Activated CD4-positive, alpha-beta T cell treated with anti-CD3 and anti-CD28 coated beads for 36 hours (primary cell): ENCODE data around the gene CYP19A1. TPM values are rescaled to one million over a fixed set of nuclear protein-coding genes. Genes with fewer than 3 reads are reported as not detected.
"Not testable (repeated sequence)": the region's sequence is repeated elsewhere in the genome, so short reads cannot be mapped to it uniquely, and the experiment has no call there.

Experiments
- ATAC-seq: fragments of 200-7000 bp; cut with Tn5 transposase; one replicate; pipeline ENCODE4 v1.10.0; 2021; ENCODE audit warnings: mild to moderate bottlenecking, moderate library complexity
- CTCF ChIA-PET: fragments of 350-600 bp; sonication (Branson Sonifier 250); formaldehyde crosslinking; loops from one replicate; lab custom pipeline; 2021; ENCODE audit warnings: antibody characterized with exemption; lab: Charles Lee
- POLR2A ChIA-PET: fragments of 350-600 bp; sonication (Branson Sonifier 250); formaldehyde crosslinking; loops from one replicate; lab custom pipeline; 2021; ENCODE audit warnings: antibody characterized with exemption, inconsistent platforms; lab: Charles Lee
- DNase-seq: peaks from one replicate; pipeline ENCODE4 v3.0.0-alpha.2; 2020
- H3K27ac Mint-ChIP-seq: one replicate; pipeline ENCODE4 v1.8.0; 2021; ENCODE audit warnings: mixed read lengths
- H3K27me3 Mint-ChIP-seq: one replicate; pipeline ENCODE4 v1.8.0; 2021; ENCODE audit warnings: mixed read lengths
- H3K36me3 Mint-ChIP-seq: one replicate; pipeline ENCODE4 v1.8.0; 2021; ENCODE audit warnings: low read depth, mixed read lengths
- H3K4me1 Mint-ChIP-seq: one replicate; pipeline ENCODE4 v1.8.0; 2021; ENCODE audit warnings: mixed read lengths
- H3K4me3 Mint-ChIP-seq: one replicate; pipeline ENCODE4 v1.8.0; 2021; ENCODE audit warnings: mild to moderate bottlenecking, moderate library complexity, mixed read lengths
- H3K9me3 Mint-ChIP-seq: one replicate; pipeline ENCODE4 v1.8.0; 2021; ENCODE audit warnings: low read depth, mixed read lengths
- intact Hi-C, 2 experiments: fragments of 100-400 bp; cut with DNase I in 1 of 2; cut with micrococcal nuclease in 1 of 2; formaldehyde crosslinking; loops; one replicate each; pipeline versions ENCODE4 v1.14.2 to v1.15.1; 2022 to 2024; cut with DNase I, micrococcal nuclease
- total RNA-seq, 2 experiments: library from RNA; stranded (reverse); gene quantifications; one replicate each; pipeline ENCODE4 v1.2.3, GENCODE V29; 2021

Gene CYP19A1
- total RNA-seq, 2 experiments from 2014 or later, result not detected

DNA sequence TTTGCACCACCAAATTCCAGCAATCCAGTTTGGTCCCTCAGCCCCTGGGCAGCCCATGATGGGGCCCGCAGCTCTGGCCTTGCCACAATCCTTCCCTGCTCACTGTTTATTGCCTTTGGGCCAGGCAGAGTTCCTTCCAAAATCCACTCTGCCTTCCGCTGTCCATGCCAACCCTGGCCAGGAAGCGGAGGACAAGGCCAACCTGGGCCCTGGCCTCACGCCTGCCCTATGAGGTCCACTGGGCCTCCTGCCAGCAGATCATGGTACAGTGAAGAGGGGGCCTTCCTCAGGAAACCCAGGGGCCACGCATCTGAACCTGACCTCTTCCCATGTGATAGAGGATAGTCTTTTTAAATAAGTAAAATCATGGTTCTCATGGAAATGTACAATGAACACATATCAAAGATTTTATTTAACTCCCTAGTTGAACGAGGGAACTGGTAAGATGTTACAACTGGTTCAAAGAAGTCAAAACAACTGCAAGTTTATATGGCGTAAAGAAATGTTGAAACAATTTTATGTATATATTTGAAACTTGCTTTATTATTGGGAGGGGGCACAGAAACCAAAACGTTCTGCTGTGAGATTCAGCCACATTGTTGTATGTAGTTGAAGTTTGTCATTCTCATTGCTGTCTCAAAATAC lies 147.8 kb downstream of the CYP19A1 start:
- POLR2A ChIA-PET, result no interaction called here
- Mint-ChIP-seq H3K36me3 (no peaks in the 10 kb centered on the region), H3K4me3 (no peak overlapping the region), H3K4me1 (no peaks in the 10 kb centered on the region), H3K27ac (no peak overlapping the region), H3K9me3 (no peaks in the 10 kb centered on the region), H3K27me3 (peaks cover 27% of the 10 kb centered on the region)
- DNase-seq (no peak), ATAC-seq (no peak)
- CTCF ChIA-PET, result interaction anchor here (0.6 to 3.2 kb wide), 3 partner anchors 9 to 192 kb away, joined by 3 to 52 read pairs (median 3); no protein-coding TSS in a partner anchor
- intact Hi-C loops, result no loop called here

DNA sequence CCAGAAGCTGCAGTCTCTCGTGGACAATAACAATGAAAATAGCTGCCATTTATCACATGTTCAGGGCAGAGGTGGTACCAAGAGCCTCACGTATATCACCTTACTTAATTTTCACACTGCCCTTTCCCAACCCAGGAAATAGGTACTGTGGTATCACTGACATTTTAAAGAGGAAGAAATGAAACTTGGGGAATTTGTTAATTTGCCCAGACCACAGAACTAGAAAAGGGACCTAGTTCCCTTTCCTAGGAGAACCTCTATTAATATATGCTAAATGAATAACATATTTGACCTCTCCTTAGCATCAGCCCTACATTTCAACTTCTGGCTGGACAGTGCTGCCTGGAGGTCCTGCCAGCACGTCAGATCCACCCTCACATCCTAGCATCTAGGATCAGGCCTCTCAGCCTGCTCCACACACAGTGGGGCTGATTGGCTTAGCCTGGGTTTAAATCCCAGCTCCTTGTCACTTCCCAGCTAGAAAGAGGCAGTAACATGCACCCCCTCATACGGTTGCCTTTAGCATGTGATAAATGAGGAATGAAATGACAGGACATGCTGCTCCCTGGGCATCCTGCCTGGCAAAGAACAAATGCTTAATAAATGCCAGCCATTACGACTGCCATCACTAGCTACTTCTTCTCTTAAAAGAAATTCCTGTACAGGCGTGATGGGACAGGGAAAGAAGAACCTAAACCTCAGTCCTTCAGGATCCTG lies 148.6 kb downstream of the CYP19A1 start:
- no peak for ATAC-seq
- ChIA-PET POLR2A (no interaction called here), CTCF (interaction anchor here (0.6 to 1.2 kb wide), 3 partner anchors 10 to 192 kb away, joined by 3 to 6 read pairs (median 3); no protein-coding TSS in a partner anchor)
- Mint-ChIP-seq H3K4me3 (no peak overlapping the region), H3K4me1 (no peaks in the 10 kb centered on the region), H3K27me3 (peaks cover 29% of the 10 kb centered on the region), H3K27ac (no peak overlapping the region), H3K9me3 (no peaks in the 10 kb centered on the region), H3K36me3 (no peaks in the 10 kb centered on the region)
- no peak for DNase-seq
- intact Hi-C loops, result no loop called here

DNA sequence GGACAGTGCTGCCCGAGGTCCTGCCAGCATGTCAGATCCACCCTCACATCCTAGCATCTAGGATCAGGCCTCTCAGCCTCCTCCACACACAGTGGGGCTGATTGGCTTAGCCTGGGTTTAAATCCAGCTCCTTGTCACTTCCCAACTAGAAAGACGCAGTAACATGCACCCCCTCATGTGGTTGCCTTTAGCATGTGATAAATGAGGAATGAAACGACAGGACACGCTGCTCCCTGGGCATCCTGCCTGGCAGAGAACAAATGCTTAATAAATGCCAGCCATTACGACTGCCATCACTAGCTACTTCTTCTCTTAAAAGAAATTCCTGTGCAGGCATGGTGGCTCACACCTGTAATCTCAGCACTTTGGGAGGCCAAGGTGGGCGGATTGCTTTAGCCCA lies 149.6 kb downstream of the CYP19A1 start:
- ATAC-seq, H3K36me3 Mint-ChIP-seq, H3K27ac Mint-ChIP-seq, DNase-seq, H3K4me1 Mint-ChIP-seq, POLR2A ChIA-PET, H3K4me3 Mint-ChIP-seq, intact Hi-C loops, H3K9me3 Mint-ChIP-seq: not testable (repeated sequence)
- CTCF ChIA-PET, result interaction anchor here (1.0 to 1.2 kb wide), 2 partner anchors 20 to 25 kb away, joined by 3 to 6 read pairs; no protein-coding TSS in a partner anchor
- H3K27me3 Mint-ChIP-seq, result peaks cover 23% of the 10 kb centered on the region

DNA sequence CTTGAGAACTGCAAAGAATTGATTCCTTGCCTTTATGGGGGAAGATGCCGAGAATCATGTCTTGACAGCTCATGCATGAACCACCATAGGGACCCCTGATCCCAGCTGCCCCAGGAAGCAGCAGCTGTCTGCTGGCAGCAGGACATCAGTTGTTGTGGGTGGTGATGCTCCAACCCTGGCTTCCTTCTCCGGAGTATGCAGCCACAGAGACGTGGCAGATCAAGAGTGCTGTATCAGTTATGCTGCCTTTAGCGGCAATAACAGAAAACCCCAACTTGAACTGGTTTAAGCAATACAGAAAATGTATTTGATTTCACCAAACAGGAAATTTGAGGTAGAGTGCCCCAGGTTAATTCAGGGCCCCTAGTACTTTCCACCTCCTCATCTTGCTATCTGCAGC lies 151.5 kb downstream of the CYP19A1 start:
- Mint-ChIP-seq H3K27ac (no peak overlapping the region), H3K9me3 (no peaks in the 10 kb centered on the region), H3K4me1 (no peaks in the 10 kb centered on the region), H3K36me3 (no peaks in the 10 kb centered on the region), H3K4me3 (no peak overlapping the region), H3K27me3 (peaks cover 14% of the 10 kb centered on the region)
- ATAC-seq (no peak), DNase-seq (no peak)
- POLR2A ChIA-PET, result no interaction called here
- intact Hi-C loops, result no loop called here
- CTCF ChIA-PET, result no interaction called here

DNA sequence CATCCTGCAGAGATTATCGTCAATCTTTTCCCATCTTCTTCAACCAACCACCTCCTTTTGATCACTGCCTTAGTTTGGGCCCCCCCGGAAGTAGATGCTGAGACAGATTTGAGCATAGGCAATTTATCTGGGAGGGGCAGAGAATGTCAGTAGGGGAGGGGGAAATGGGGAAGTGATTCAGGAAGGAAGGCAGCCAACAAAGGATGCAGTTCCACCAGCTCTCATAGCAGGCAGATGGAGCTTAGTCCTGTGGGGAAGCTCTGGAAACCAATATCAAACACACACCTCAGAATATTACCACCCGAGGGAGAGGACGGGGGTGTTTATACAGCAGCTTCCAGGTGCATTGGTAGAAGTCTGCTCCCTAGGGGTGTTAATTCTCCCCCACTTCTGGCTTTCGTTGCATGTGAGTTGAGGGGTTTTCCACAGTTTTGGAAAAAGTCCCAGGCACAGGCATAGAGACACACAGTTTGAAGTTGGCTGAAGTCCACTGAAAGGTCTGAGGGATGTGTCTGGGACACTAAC lies 152.2 kb downstream of the CYP19A1 start:
- CTCF ChIA-PET, result interaction anchor here (0.9 kb wide), 1 partner anchor 10 kb away, joined by 3 read pairs; no protein-coding TSS in a partner anchor
- no peaks in the 10 kb centered on the region for H3K9me3 Mint-ChIP-seq
- H3K4me3 Mint-ChIP-seq, result no peak overlapping the region
- H3K27me3 Mint-ChIP-seq, result peaks cover 11% of the 10 kb centered on the region
- POLR2A ChIA-PET, result no interaction called here
- H3K36me3 Mint-ChIP-seq, result no peaks in the 10 kb centered on the region
- H3K27ac Mint-ChIP-seq, result no peak overlapping the region
- no peaks in the 10 kb centered on the region for H3K4me1 Mint-ChIP-seq
- ATAC-seq (no peak), DNase-seq (no peak)
- intact Hi-C loops, result no loop called here

DNA sequence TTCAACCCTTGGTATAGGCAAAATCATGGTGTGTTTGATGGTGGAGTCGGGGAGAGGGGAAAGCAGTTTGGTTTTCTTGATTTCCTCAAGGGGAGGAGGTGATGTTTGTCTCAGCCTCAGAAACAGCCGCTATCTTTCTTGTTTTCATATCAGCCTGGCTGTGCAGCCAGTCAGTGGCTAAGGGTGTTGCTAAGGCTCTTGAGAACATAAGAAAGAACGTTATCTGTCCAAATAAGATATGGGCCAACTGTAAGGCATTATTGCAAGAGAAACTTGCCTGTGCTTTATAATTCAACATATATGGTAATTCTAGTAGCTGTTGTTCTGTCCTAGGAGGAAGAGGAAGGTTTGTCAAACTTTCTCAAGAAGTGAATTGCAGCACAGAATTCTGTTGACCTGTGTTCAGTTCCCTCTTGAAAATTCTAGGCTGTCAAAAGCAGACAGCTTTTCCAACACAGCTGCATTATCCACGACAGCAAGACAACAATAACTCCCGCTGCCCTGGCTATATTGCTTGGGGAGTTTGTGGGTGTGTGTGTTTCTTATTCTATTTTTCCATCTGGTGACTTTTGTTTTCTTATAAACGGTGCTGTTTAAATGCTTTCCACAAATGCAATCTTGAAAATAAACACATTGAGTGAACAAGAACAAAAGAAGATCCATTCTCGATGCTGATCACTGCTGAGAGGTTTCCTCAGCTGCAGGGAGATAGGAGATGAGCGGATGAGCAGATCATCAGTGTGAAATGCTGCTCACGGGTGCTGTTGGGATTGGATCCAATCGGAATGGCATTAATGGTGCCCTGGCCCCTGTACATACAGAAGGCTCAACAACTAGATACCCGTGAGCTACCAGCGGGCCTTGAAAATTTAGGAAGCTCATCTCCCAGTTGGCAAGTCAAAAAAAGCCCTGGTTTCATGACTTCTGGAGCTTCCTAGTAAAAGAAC lies 152.9 kb downstream of the CYP19A1 start:
- no peaks in the 10 kb centered on the region for H3K4me1 Mint-ChIP-seq
- ChIA-PET POLR2A (no interaction called here), CTCF (interaction anchor here (0.9 to 4.5 kb wide), 3 partner anchors 7 to 23 kb away, joined by 3 to 20 read pairs (median 9); no protein-coding TSS in a partner anchor)
- H3K9me3 Mint-ChIP-seq, result no peaks in the 10 kb centered on the region
- intact Hi-C loops, result no loop called here
- no peak overlapping the region for H3K27ac Mint-ChIP-seq
- H3K27me3 Mint-ChIP-seq, result peaks cover 11% of the 10 kb centered on the region
- no peak for DNase-seq
- H3K36me3 Mint-ChIP-seq, result no peaks in the 10 kb centered on the region
- ATAC-seq, result no peak
- no peak overlapping the region for H3K4me3 Mint-ChIP-seq

DNA sequence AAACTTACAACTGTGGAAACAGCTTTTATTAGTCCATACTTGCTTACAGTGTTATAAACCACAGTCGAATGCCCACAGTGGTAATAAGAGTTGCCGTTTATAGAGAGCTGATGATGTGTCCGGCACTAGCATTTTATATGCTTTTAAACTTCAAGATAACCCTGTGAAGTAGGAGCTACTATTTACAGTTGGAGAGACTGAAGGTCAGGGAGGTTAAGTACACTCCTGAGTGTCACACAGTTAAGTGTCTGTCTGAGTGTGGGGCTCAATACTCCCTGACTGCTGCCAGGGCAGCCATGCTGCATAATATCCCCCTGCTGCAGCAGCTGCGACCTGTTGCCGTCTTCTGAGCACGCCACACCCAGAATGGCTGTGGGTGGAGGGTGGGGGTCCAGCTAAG lies 153.8 kb downstream of the CYP19A1 start:
- Mint-ChIP-seq H3K9me3 (no peaks in the 10 kb centered on the region), H3K27me3 (peaks cover 11% of the 10 kb centered on the region), H3K4me1 (no peaks in the 10 kb centered on the region), H3K27ac (no peak overlapping the region), H3K4me3 (no peak overlapping the region), H3K36me3 (no peaks in the 10 kb centered on the region)
- no peak for DNase-seq
- CTCF ChIA-PET, result interaction anchor here (0.9 to 4.5 kb wide), 3 partner anchors 8 to 48 kb away, joined by 4 to 20 read pairs (median 9); no protein-coding TSS in a partner anchor
- ATAC-seq, result no peak
- intact Hi-C loops, result no loop called here
- POLR2A ChIA-PET, result no interaction called here

DNA sequence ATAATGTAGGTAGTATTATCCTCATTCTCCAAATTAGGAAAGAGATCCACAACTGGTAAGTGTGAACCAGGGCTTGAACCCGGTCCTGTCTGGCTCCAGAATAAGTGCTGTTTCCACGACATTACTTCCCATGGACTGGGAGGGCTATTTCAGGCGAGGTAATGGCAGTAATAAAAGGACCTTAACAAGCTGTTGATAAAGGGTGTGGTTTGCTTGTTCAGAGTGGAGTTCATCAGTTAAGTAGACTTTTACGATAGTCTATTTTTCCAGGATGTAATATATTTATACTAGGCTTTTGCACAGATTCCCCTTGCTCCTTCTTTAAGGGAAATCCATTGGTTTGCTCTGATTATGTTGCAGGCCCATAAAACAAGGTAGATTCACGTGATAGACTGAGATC lies 155.3 kb downstream of the CYP19A1 start:
- intact Hi-C loops, result no loop called here
- H3K4me3 Mint-ChIP-seq, result no peak overlapping the region
- POLR2A ChIA-PET, result no interaction called here
- no peak overlapping the region for H3K27ac Mint-ChIP-seq
- peaks cover 10% of the 10 kb centered on the region for H3K27me3 Mint-ChIP-seq
- H3K4me1 Mint-ChIP-seq, result no peaks in the 10 kb centered on the region
- no peak for ATAC-seq
- DNase-seq, result no peak
- H3K9me3 Mint-ChIP-seq, result peaks cover 2% of the 10 kb centered on the region
- H3K36me3 Mint-ChIP-seq, result no peaks in the 10 kb centered on the region
- CTCF ChIA-PET, result interaction anchor here (4.5 kb wide), 1 partner anchor 10 kb away, joined by 20 read pairs; no protein-coding TSS in a partner anchor

DNA sequence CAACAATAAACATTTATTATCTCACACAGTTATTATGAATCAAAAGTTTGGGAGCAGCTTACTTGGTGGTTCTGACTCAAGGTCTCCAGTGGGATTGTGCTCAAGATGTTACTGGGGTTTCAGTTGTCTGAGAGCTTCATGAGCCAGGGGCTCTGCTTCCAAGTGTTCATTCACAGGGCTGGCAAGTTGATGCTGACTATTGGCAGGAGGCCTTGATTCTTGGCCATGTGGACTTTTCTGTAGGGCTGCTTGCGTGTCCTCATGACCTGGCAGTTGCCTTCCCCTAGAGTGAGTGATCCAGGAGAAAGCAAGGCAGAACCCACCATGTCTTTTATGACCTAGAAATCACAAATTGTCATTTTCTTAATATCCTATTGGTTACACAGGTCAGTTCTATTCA lies 156.5 kb downstream of the CYP19A1 start:
- Mint-ChIP-seq H3K27me3 (peaks cover 10% of the 10 kb centered on the region), H3K27ac (no peak overlapping the region), H3K4me1 (no peaks in the 10 kb centered on the region), H3K4me3 (no peak overlapping the region), H3K9me3 (peaks cover 2% of the 10 kb centered on the region), H3K36me3 (no peaks in the 10 kb centered on the region)
- no peak for DNase-seq
- no peak for ATAC-seq
- ChIA-PET CTCF (interaction anchor here (0.7 to 4.5 kb wide), 2 partner anchors 11 to 19 kb away, joined by 4 to 20 read pairs; no protein-coding TSS in a partner anchor), POLR2A (no interaction called here)
- intact Hi-C loops, result no loop called here

DNA sequence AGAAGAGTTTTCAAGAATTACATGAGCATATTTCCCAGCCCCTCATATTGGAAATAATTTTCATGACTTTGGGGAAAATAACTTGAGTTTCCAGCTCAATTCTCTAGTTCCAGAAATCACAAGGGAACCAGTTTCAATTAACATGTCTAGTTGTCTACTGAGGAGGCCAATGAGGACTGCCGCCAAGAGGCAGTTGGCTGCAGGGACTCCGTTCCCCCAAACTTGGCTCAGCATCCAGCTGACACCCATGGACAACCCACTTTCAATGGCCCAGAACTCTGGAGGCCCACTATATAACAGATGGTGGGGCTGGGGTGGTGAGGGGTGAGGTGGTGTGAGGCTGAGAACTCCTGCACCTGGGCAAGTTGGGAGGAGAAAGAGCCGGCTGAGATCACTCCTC lies 157.2 kb downstream of the CYP19A1 start:
- POLR2A ChIA-PET, result no interaction called here
- Mint-ChIP-seq H3K27ac (no peak overlapping the region), H3K36me3 (no peaks in the 10 kb centered on the region), H3K4me1 (no peaks in the 10 kb centered on the region), H3K4me3 (no peak overlapping the region), H3K9me3 (peaks cover 2% of the 10 kb centered on the region), H3K27me3 (peaks cover 7% of the 10 kb centered on the region)
- intact Hi-C loops, result no loop called here
- CTCF ChIA-PET, result interaction anchor here (4.5 kb wide), 1 partner anchor 11 kb away, joined by 20 read pairs; no protein-coding TSS in a partner anchor
- no peak for ATAC-seq
- DNase-seq, result no peak

DNA sequence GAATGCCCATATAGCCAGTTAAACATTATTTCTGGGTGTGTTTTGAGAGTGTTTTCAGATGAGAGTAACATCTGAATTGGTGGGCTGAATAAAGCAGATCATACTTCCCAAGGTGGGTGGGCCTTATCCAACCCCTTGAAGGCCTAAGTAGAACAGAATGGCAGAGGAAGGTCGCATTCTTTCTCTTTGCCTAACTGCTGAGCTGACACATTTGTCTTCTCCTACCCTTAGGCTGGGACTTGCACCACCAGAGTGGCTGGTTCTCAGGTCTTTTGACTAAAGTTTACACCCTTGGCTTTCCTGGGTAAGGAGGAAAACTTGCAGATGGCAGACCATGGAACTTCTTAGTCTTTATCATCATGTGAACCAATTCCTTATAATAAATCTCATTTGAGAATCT lies 157.9 kb downstream of the CYP19A1 start:
- CTCF ChIA-PET, result no interaction called here
- H3K4me3 Mint-ChIP-seq, result no peak overlapping the region
- no peak overlapping the region for H3K27ac Mint-ChIP-seq
- H3K36me3 Mint-ChIP-seq, result no peaks in the 10 kb centered on the region
- peaks cover 6% of the 10 kb centered on the region for H3K27me3 Mint-ChIP-seq
- intact Hi-C loops, result no loop called here
- ATAC-seq, result no peak
- H3K4me1 Mint-ChIP-seq, result no peaks in the 10 kb centered on the region
- POLR2A ChIA-PET, result no interaction called here
- peaks cover 2% of the 10 kb centered on the region for H3K9me3 Mint-ChIP-seq
- no peak for DNase-seq
